Measurements from ENCODE around the gene SDCBP2. TPM values are rescaled to one million over a fixed set of nuclear protein-coding genes. Genes with fewer than 3 reads are reported as not detected.

SDCBP2 gene
- total RNA-seq, 6 experiments from 2014 or later: 2.0 to 43.3 (median 16.6) TPM

DNA sequence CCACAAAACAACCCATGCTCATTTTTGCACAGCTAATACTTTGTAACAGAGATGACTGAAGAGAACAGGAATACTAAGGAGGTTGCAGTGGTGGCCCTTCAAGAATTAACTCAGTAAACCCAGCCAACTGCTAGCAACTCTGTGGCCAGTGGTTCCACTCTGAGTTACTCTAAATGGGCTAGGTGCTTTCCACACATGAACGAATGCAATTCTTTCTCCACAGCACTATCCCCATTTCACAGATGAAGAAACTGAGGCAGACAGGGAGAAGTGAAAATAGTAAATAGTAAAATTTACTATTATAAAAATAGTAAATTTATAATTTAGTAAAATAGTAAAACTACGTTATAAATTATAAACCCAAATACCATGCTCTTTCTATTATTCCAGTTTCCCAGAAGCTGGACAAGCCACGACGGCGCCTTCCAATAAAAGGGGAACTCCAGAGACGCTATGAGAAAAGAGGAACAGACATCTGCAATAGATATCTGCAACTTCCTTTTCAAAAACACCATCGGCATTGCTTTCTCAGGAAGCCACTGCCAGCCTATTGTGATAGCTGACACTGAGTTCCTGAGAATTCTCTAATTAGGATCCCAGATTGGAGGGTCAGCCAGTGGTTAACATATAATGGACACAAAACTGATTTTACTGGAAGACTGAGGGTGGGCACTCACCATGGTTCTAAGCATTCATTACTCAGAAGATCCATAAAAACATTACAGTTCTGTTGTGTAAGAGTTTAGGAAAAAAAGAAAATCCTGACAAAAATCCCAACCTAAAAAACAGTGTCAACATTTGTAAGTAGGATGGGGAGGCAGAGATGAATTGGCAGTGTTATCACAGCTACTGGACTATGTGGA lies 47.7 kb upstream of the SDCBP2 start:
- Histone ChIP-seq H3K36me3 (peaks cover 0 to 3% (median 0%) of the 10 kb centered on the region in 4 donors), H3K9me3 (no peaks in the 10 kb centered on the region), H3K4me1 (peaks cover 0 to 27% (median 6%) of the 10 kb centered on the region in 4 donors), H3K4me3 (no peak overlapping the region), H3K27ac (no peak overlapping the region), H3K27me3 (no peaks in the 10 kb centered on the region)
- 46% methylated on average over 7 of the region's 7 CpGs for WGBS (ENCODE audit: insufficient coverage, low coverage, low lambda C conversion rate, missing lambda C conversion rate)
- TF ChIP-seq POLR2A (IDR thresholded peaks at IDR 0.05): no peak
- TF ChIP-seq, protein P1, sequence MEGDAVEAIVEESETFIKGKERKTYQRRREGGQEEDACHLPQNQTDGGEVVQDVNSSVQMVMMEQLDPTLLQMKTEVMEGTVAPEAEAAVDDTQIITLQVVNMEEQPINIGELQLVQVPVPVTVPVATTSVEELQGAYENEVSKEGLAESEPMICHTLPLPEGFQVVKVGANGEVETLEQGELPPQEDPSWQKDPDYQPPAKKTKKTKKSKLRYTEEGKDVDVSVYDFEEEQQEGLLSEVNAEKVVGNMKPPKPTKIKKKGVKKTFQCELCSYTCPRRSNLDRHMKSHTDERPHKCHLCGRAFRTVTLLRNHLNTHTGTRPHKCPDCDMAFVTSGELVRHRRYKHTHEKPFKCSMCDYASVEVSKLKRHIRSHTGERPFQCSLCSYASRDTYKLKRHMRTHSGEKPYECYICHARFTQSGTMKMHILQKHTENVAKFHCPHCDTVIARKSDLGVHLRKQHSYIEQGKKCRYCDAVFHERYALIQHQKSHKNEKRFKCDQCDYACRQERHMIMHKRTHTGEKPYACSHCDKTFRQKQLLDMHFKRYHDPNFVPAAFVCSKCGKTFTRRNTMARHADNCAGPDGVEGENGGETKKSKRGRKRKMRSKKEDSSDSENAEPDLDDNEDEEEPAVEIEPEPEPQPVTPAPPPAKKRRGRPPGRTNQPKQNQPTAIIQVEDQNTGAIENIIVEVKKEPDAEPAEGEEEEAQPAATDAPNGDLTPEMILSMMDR (IDR thresholded peaks at IDR 0.05): no peak
- DNase-seq (no peak), ATAC-seq (peak in 3 of 4 donors; percentile 20 to 50 (median 41))
- intact Hi-C loops (cut with DNase I): no loop called here

DNA sequence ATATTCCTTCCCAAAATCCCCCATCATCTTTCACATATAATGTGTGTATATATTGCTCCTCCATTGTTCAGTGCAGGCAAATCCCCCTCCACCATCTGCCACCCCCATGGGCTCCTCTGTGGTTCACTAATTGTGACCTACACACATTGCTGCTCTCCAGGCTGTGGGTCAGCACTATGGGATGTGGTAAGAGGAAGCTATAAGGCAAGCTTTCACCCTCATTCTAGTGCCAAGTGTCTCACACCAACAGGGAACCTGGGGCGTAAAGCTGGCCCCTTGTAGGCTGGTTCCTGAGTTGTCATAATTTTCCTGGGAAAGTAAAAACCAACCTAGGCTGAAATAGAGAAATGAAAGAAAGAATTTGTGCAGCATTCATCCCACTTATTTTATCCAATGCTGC lies 47.1 kb upstream of the SDCBP2 start:
- H3K27me3 ChIP-seq: no peaks in the 10 kb centered on the region
- no peaks in the 10 kb centered on the region for H3K9me3 ChIP-seq
- no peak overlapping the region for H3K27ac ChIP-seq
- WGBS (ENCODE audit: insufficient coverage, low coverage, low lambda C conversion rate, missing lambda C conversion rate): 73% methylated on average over 1 of the region's 1 CpG
- TF ChIP-seq POLR2A (IDR thresholded peaks at IDR 0.05): no peak
- TF ChIP-seq, protein P1 (IDR thresholded peaks at IDR 0.05): no peak
- peak; percentile 10 to 38 (median 34) for ATAC-seq
- H3K4me3 ChIP-seq: no peak overlapping the region
- peaks cover 0 to 7% (median 0%) of the 10 kb centered on the region in 4 donors for H3K36me3 ChIP-seq
- H3K4me1 ChIP-seq: peaks cover 0 to 31% (median 6%) of the 10 kb centered on the region in 4 donors
- intact Hi-C loops (cut with DNase I): no loop called here
- no peak for DNase-seq

DNA sequence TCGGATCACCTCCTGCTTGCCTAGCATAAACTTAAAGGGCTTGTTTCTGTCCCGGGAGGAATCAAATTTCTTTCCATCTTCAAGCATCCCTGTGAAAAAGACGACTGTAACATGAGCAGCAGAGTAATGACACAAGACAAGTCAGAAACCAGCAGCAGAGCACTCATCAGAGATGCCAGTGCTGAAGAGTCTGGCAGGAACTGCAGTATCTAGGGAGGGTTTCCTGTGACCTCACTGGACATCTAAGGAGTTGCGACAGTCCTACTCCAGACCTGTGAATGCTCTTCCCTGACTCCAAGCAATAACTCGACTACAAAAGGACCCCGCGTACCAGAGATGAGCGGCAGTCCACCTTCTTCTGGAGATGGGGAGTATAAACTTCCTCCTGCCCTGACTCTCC lies 46.6 kb upstream of the SDCBP2 start:
- peak; percentile 50 to 64 (median 53) for ATAC-seq
- intact Hi-C loops (cut with DNase I): no loop called here
- TF ChIP-seq, protein P1 (IDR thresholded peaks at IDR 0.05): no peak
- no peak for TF ChIP-seq POLR2A (IDR thresholded peaks at IDR 0.05)
- Histone ChIP-seq H3K4me3 (no peak overlapping the region), H3K27me3 (no peaks in the 10 kb centered on the region), H3K4me1 (peaks cover 0 to 33% (median 6%) of the 10 kb centered on the region in 4 donors), H3K27ac (no peak overlapping the region), H3K36me3 (peaks cover 0 to 7% (median 2%) of the 10 kb centered on the region in 4 donors), H3K9me3 (no peaks in the 10 kb centered on the region)
- 41% methylated on average over 2 of the region's 8 CpGs for WGBS (ENCODE audit: insufficient coverage, low coverage, low lambda C conversion rate, missing lambda C conversion rate)
- no peak for DNase-seq

DNA sequence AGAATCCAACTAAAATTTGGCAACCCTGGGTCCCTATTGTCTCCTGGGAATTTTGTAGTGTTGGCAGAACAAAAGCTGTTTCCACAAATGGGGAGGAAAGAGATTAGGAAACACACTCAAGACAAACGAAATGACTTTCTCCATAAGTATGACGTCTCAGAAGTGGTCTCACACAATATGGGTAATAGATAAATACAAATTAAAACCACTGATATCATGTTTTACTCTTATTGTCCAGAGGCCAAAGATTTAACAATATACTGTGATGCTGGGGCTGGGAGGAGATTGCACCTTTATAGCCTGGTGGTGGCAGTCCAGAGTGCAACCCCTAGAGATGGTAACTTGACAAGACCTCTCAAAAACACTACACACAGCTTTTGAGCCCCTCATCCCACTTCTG lies 45.3 kb upstream of the SDCBP2 start:
- intact Hi-C loops (cut with DNase I): no loop called here
- DNase-seq (no peak), ATAC-seq (peak in 1 of 4 donors; percentile 7)
- H3K4me1 ChIP-seq: peaks cover 0 to 32% (median 6%) of the 10 kb centered on the region in 4 donors
- H3K36me3 ChIP-seq: peaks cover 0 to 7% (median 4%) of the 10 kb centered on the region in 4 donors
- H3K9me3 ChIP-seq: no peaks in the 10 kb centered on the region
- TF ChIP-seq POLR2A (IDR thresholded peaks at IDR 0.05): no peak
- TF ChIP-seq, protein P1 (IDR thresholded peaks at IDR 0.05): no peak
- 61% methylated on average over 2 of the region's 2 CpGs for WGBS (ENCODE audit: insufficient coverage, low coverage, low lambda C conversion rate, missing lambda C conversion rate)
- H3K27me3 ChIP-seq: no peaks in the 10 kb centered on the region
- no peak overlapping the region for H3K27ac ChIP-seq
- H3K4me3 ChIP-seq: no peak overlapping the region
